Measurements from ENCODE around the gene MED1.

MED1 gene

DNA sequence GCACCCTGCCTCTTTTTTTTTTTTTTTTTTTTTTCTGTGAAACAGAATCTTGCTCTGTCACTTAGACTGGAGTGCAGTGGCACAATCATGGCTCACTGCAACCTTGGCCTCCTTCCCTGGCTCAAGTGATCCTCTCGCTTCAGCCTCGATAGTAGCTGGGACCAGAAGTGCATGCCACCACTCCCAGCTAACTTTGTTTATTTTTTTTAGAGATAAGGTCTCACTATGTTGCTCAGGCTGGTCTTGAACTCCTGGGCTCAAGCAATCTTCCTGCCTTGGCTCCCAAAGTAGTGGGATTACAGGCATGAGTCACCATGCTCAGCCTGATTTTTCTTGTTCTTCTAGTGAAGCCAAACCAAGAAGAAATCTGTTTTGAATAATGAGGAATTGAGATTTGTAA, 35.2 kb upstream of the MED1 start:
- H4K8ac ChIP-seq (ENCODE audit: low read length) = no peak overlapping the region
- H3K4me3 ChIP-seq (ENCODE audit: insufficient read depth in 1 of 2, low read depth in 1 of 2, low read length in 2 of 2) = no peak overlapping the region
- no peak overlapping the region for H2BK120ac ChIP-seq (ENCODE audit: low read depth, low read length)
- peak; percentile 44 for DNase-seq
- H2BK5ac ChIP-seq (ENCODE audit: low read depth, low read length, poor library complexity, severe bottlenecking) = no peak overlapping the region
- H2AFZ ChIP-seq (ENCODE audit: low read depth, low read length) = no peak overlapping the region
- no peak overlapping the region for H2BK12ac ChIP-seq (ENCODE audit: low read length in 2 of 2)
- H2AK5ac ChIP-seq (ENCODE audit: low read length, severe bottlenecking) = peak overlapping the region; percentile 29
- H3K27ac ChIP-seq (ENCODE audit: low read length, poor library complexity, severe bottlenecking) = peak overlapping the region; percentile 19
- no peaks in the 10 kb centered on the region for H3K27me3 ChIP-seq (ENCODE audit: control insufficient read depth in 1 of 2, insufficient read depth in 1 of 2, low read length in 2 of 2)
- H3K79me1 ChIP-seq (replicated peaks; ENCODE audit: low read length, poor library complexity, severe bottlenecking) = peaks cover 24% of the 10 kb centered on the region
- H2BK15ac ChIP-seq (ENCODE audit: low read depth, poor library complexity, severe bottlenecking) = no peak overlapping the region
- no peak overlapping the region for H3K4me2 ChIP-seq (ENCODE audit: low read length, poor library complexity, severe bottlenecking)
- H3K9ac ChIP-seq (ENCODE audit: low read length) = peak overlapping the region; percentile 66
- H3K4ac ChIP-seq (ENCODE audit: low read depth in 1 of 2, low read length in 2 of 2) = no peak overlapping the region
- no peak overlapping the region for H3K18ac ChIP-seq (ENCODE audit: low read depth in 1 of 2, low read length in 2 of 2)
- H3K23ac ChIP-seq (ENCODE audit: low read length in 2 of 2) = no peak overlapping the region
- 18% methylated on average over 2 of the region's 2 CpGs for WGBS
- H3K36me3 ChIP-seq (ENCODE audit: control insufficient read depth in 1 of 2, insufficient read depth in 2 of 2, low read depth in 1 of 2, low read length in 2 of 2) = peaks cover 27 to 38% of the 10 kb centered on the region in 2 experiments
- H4K91ac ChIP-seq (ENCODE audit: low read length) = no peak overlapping the region
- H3K14ac ChIP-seq (ENCODE audit: low read length in 2 of 2) = no peak overlapping the region
- no peaks in the 10 kb centered on the region for H3K9me3 ChIP-seq (ENCODE audit: control insufficient read depth, low read length)
- H3K4me1 ChIP-seq (ENCODE audit: control insufficient read depth, insufficient read depth, low read depth, low read length) = peaks cover 7% of the 10 kb centered on the region

DNA sequence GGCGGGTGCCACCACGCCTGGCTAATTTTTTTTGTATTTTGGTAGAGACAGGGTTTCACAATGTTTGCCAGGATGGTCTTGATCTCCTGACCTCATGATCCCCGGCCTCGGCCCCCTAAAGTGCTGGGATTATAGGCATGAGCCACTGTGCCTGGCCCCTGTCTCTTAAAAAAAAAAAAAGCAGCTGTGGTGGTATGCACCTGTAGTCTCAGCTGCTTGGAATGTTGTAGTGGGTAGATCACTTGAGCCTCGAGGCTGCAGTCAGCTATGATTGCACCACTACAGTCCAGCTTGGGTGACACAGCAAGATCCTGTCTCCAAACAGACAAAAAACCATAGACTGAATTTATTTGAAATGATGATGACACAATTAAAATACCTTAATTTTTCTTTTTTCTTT, 34.5 kb upstream of the MED1 start:
- H2AFZ ChIP-seq (ENCODE audit: low read depth, low read length) = no peak overlapping the region
- H2BK5ac ChIP-seq (ENCODE audit: low read depth, low read length, poor library complexity, severe bottlenecking) = no peak overlapping the region
- H3K4me1 ChIP-seq (ENCODE audit: control insufficient read depth, insufficient read depth, low read depth, low read length) = peaks cover 7% of the 10 kb centered on the region
- H3K4me2 ChIP-seq (ENCODE audit: low read length, poor library complexity, severe bottlenecking) = no peak overlapping the region
- no peak overlapping the region for H4K8ac ChIP-seq (ENCODE audit: low read length)
- H3K23ac ChIP-seq (ENCODE audit: low read length in 2 of 2) = no peak overlapping the region
- H2AK5ac ChIP-seq (ENCODE audit: low read length, severe bottlenecking) = no peak overlapping the region
- H2BK120ac ChIP-seq (ENCODE audit: low read depth, low read length) = no peak overlapping the region
- H3K79me1 ChIP-seq (replicated peaks; ENCODE audit: low read length, poor library complexity, severe bottlenecking) = peaks cover 25% of the 10 kb centered on the region
- no peaks in the 10 kb centered on the region for H3K27me3 ChIP-seq (ENCODE audit: control insufficient read depth in 1 of 2, insufficient read depth in 1 of 2, low read length in 2 of 2)
- H3K36me3 ChIP-seq (ENCODE audit: control insufficient read depth in 1 of 2, insufficient read depth in 2 of 2, low read depth in 1 of 2, low read length in 2 of 2) = peaks cover 30 to 34% of the 10 kb centered on the region in 2 experiments
- H3K14ac ChIP-seq (ENCODE audit: low read length in 2 of 2) = no peak overlapping the region
- H4K91ac ChIP-seq (ENCODE audit: low read length) = no peak overlapping the region
- no peak overlapping the region for H3K18ac ChIP-seq (ENCODE audit: low read depth in 1 of 2, low read length in 2 of 2)
- no peak overlapping the region for H2BK12ac ChIP-seq (ENCODE audit: low read length in 2 of 2)
- WGBS = 61% methylated on average over 4 of the region's 5 CpGs
- peak; percentile 92 for DNase-seq
- H3K9me3 ChIP-seq (ENCODE audit: control insufficient read depth, low read length) = no peaks in the 10 kb centered on the region
- no peak overlapping the region for H2BK15ac ChIP-seq (ENCODE audit: low read depth, poor library complexity, severe bottlenecking)
- peak overlapping the region; percentile 48 for H3K27ac ChIP-seq (ENCODE audit: low read length, poor library complexity, severe bottlenecking)
- no peak overlapping the region for H3K4me3 ChIP-seq (ENCODE audit: insufficient read depth in 1 of 2, low read depth in 1 of 2, low read length in 2 of 2)
- no peak overlapping the region for H3K4ac ChIP-seq (ENCODE audit: low read depth in 1 of 2, low read length in 2 of 2)
- peak overlapping the region; percentile 66 for H3K9ac ChIP-seq (ENCODE audit: low read length)

GRCh38 chr17:39484178-39484577, 33.1 kb upstream of the MED1 start:
- no peak overlapping the region for H4K91ac ChIP-seq (ENCODE audit: low read length)
- H3K18ac ChIP-seq (ENCODE audit: low read depth in 1 of 2, low read length in 2 of 2) = no peak overlapping the region
- H2AFZ ChIP-seq (ENCODE audit: low read depth, low read length) = no peak overlapping the region
- no peak overlapping the region for H3K9ac ChIP-seq (ENCODE audit: low read length)
- no peak overlapping the region for H3K4ac ChIP-seq (ENCODE audit: low read depth in 1 of 2, low read length in 2 of 2)
- peaks cover 7% of the 10 kb centered on the region for H3K4me1 ChIP-seq (ENCODE audit: control insufficient read depth, insufficient read depth, low read depth, low read length)
- H3K14ac ChIP-seq (ENCODE audit: low read length in 2 of 2) = no peak overlapping the region
- H3K4me2 ChIP-seq (ENCODE audit: low read length, poor library complexity, severe bottlenecking) = no peak overlapping the region
- peaks cover 23% of the 10 kb centered on the region for H3K79me1 ChIP-seq (replicated peaks; ENCODE audit: low read length, poor library complexity, severe bottlenecking)
- no peak overlapping the region for H3K27ac ChIP-seq (ENCODE audit: low read length, poor library complexity, severe bottlenecking)
- H2BK5ac ChIP-seq (ENCODE audit: low read depth, low read length, poor library complexity, severe bottlenecking) = no peak overlapping the region
- no peaks in the 10 kb centered on the region for H3K9me3 ChIP-seq (ENCODE audit: control insufficient read depth, low read length)
- no peak overlapping the region for H2BK12ac ChIP-seq (ENCODE audit: low read length in 2 of 2)
- no peak overlapping the region for H3K23ac ChIP-seq (ENCODE audit: low read length in 2 of 2)
- no peak overlapping the region for H3K4me3 ChIP-seq (ENCODE audit: insufficient read depth in 1 of 2, low read depth in 1 of 2, low read length in 2 of 2)
- H3K27me3 ChIP-seq (ENCODE audit: control insufficient read depth in 1 of 2, insufficient read depth in 1 of 2, low read length in 2 of 2) = no peaks in the 10 kb centered on the region
- H2AK5ac ChIP-seq (ENCODE audit: low read length, severe bottlenecking) = no peak overlapping the region
- H3K36me3 ChIP-seq (ENCODE audit: control insufficient read depth in 1 of 2, insufficient read depth in 2 of 2, low read depth in 1 of 2, low read length in 2 of 2) = peaks cover 32 to 35% of the 10 kb centered on the region in 2 experiments
- no peak for DNase-seq
- H2BK15ac ChIP-seq (ENCODE audit: low read depth, poor library complexity, severe bottlenecking) = no peak overlapping the region
- no peak overlapping the region for H4K8ac ChIP-seq (ENCODE audit: low read length)
- WGBS = 100% methylated on average over 1 of the region's 2 CpGs
- no peak overlapping the region for H2BK120ac ChIP-seq (ENCODE audit: low read depth, low read length)

- no peaks in the 10 kb centered on the region for H3K9me3 ChIP-seq (ENCODE audit: control insufficient read depth, low read length)
- 100% methylated on average over 1 of the region's 6 CpGs for WGBS
- no peak overlapping the region for H3K27ac ChIP-seq (ENCODE audit: low read length, poor library complexity, severe bottlenecking)
- H2BK15ac ChIP-seq (ENCODE audit: low read depth, poor library complexity, severe bottlenecking) = no peak overlapping the region
- no peak overlapping the region for H3K9ac ChIP-seq (ENCODE audit: low read length)
- H3K4ac ChIP-seq (ENCODE audit: low read depth in 1 of 2, low read length in 2 of 2) = no peak overlapping the region
- H2BK12ac ChIP-seq (ENCODE audit: low read length in 2 of 2) = no peak overlapping the region
- H4K91ac ChIP-seq (ENCODE audit: low read length) = no peak overlapping the region
- no peak overlapping the region for H3K23ac ChIP-seq (ENCODE audit: low read length in 2 of 2)
- H2BK5ac ChIP-seq (ENCODE audit: low read depth, low read length, poor library complexity, severe bottlenecking) = no peak overlapping the region
- H3K14ac ChIP-seq (ENCODE audit: low read length in 2 of 2) = no peak overlapping the region
- no peak overlapping the region for H3K18ac ChIP-seq (ENCODE audit: low read depth in 1 of 2, low read length in 2 of 2)
- no peaks in the 10 kb centered on the region for H3K27me3 ChIP-seq (ENCODE audit: control insufficient read depth in 1 of 2, insufficient read depth in 1 of 2, low read length in 2 of 2)
- H2AK5ac ChIP-seq (ENCODE audit: low read length, severe bottlenecking) = no peak overlapping the region
- H3K4me2 ChIP-seq (ENCODE audit: low read length, poor library complexity, severe bottlenecking) = no peak overlapping the region
- H2AFZ ChIP-seq (ENCODE audit: low read depth, low read length) = no peak overlapping the region
- no peak overlapping the region for H4K8ac ChIP-seq (ENCODE audit: low read length)
- peaks cover 28 to 38% of the 10 kb centered on the region in 2 experiments for H3K36me3 ChIP-seq (ENCODE audit: control insufficient read depth in 1 of 2, insufficient read depth in 2 of 2, low read depth in 1 of 2, low read length in 2 of 2)
- peaks cover 7% of the 10 kb centered on the region for H3K4me1 ChIP-seq (ENCODE audit: control insufficient read depth, insufficient read depth, low read depth, low read length)
- H3K4me3 ChIP-seq (ENCODE audit: insufficient read depth in 1 of 2, low read depth in 1 of 2, low read length in 2 of 2) = no peak overlapping the region
- H3K79me1 ChIP-seq (replicated peaks; ENCODE audit: low read length, poor library complexity, severe bottlenecking) = peaks cover 20% of the 10 kb centered on the region
- no peak overlapping the region for H2BK120ac ChIP-seq (ENCODE audit: low read depth, low read length)
- DNase-seq = no peak
Observed at GRCh38 chr17:39483506-39483905, 32.4 kb upstream of the MED1 start.
